ENCODE measurements around the gene MAMSTR.
A peak's percentile ranks its signal among the peaks of the same experiment; 100 is the strongest.

DNA sequence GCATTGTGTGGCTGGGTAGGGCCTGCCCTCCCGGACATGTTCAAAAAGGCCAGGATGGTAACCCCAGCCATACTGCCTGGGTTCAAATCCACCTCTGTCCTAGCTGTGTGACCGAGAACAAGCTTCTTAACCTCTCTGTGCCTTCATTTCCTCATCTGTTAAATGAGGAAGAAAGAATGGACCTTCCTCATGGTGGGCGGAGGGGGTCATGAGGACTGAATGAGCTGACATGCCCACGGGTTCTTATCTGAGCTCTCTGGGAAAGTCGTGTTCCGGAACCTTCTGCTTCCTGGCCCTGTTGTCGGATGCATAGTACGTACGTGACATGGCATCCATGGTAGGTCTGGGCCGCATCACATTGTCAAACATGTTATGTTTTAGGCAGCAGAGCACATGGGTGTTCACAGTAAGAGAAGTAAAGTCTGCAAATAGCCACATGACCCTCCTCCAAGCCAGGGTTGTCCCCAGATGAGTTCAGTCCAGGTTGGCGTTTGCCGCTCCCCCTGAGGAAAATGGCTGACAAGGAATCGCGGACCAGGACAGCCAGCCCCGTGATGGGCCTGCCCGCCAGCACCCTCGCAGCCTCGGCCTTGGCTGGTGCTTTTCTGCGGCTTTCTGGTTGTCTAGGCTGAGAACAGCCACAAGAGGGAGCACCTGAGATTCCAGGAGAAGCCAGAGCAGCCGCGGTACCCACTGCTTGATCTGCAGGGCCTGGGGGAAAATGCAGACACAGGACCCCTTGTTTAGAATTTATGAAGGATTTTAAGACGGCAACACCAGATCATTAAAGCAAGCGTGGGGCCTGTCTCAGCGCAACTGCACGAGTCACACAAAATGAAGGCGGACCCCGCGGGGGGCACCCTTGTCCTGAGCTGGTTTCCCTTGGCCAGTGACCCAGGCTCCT is 44.4 kb downstream of the MAMSTR start:
- peak; percentile 94 for TF ChIP-seq CTCF (IDR thresholded peaks at IDR 0.05; ENCODE audit: low read depth, low read length, poor library complexity, severe bottlenecking)
- TF ChIP-seq EZH2phosphoT487 (IDR thresholded peaks at IDR 0.05; ENCODE audit: borderline replicate concordance, low read length): no peak

Data from DOHH2 (cell line).